Endothelial cell of hepatic sinusoid (primary cell): ENCODE data around the gene ELMOD3.
"Not testable (repeated sequence)": the region's sequence is repeated elsewhere in the genome, so short reads cannot be mapped to it uniquely, and the experiment has no call there.

Experiments
- in situ Hi-C: cut with HindIII; loops from 2 replicates; pipeline ENCODE4 v1.10.0; 2017; ENCODE audit warnings: low sequenced_read_pairs

The ELMOD3 gene

GRCh38 chr2:85354286-85355072 lies at the start of gene ELMOD3, which contains the start of gene RETSAT:
ELMOD3 (plus strand) TSS chr2:85354769; CDS start chr2:85357199, 2,430 bp downstream.
RETSAT (minus strand) TSS chr2:85354528; CDS start chr2:85354507, 21 bp downstream.
- in situ Hi-C loops, result no loop called here

- in situ Hi-C loops, result no loop called here
Measured at GRCh38 chr2:85307527-85307897, 47.1 kb upstream of the ELMOD3 start.

DNA sequence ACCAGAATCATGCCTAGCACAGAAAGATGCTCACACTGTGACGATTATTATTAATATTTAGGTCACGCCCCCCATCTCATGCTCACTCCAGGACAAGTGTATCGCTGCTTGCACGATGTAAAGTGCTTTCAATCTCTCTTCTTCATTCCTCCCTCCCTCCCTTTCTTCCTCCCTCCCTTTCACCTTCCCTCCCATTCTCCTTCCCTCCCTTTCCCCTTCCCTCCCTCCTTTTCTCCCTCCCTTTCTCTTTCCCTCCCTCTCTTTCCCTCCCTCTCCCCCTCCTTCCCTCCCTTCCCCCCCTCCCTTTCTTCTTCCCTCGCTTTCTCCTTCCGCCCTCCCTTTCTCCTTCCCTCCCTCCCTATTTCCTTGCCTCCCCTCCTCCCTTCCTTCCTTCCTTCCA lies 46.4 kb upstream of the ELMOD3 start:
- in situ Hi-C loops, result no loop called here

DNA sequence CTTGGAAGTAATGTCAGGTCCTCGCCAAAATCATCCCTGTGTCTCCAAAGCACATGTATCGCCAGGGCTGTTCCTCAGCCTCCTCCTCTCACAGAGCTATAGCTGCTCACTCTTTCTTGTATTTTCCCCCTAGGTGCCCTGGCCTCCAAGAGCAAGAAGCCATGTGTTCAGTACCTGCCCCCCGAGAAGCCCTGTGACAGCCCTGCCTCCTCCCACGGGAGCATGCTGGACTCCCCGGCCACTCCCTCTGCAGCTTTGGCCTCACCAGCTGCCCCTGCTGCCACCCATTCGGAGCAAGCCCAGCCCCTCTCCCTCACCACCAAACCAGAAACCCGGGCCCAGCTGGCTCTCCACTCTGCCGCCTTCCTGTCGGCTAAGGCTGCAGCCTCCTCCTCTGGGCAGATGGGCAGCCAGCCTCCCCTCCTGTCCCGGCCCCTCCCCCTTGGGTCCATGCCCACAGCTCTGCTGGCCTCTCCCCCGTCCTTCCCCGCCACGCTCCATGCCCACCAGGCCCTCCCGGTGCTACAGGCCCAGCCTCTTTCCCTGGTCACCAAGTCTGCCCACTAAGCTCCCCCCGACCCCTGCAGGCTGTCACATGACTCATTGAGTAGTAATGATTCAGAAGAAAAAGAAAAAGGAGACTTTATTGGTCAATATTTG lies 45.5 kb upstream of the ELMOD3 start:
- in situ Hi-C loops, result no loop called here

- in situ Hi-C loops, result no loop called here
Measured at GRCh38 chr2:85309699-85310321, 44.8 kb upstream of the ELMOD3 start.

- in situ Hi-C loops, result no loop called here
Measured at GRCh38 chr2:85310330-85310729, 44.2 kb upstream of the ELMOD3 start.

- in situ Hi-C loops, result no loop called here
Measured at GRCh38 chr2:85312404-85312803, 42.2 kb upstream of the ELMOD3 start.

GRCh38 chr2:85314884-85315242 lies 39.7 kb upstream of the ELMOD3 start:
- in situ Hi-C loops, result no loop called here

GRCh38 chr2:85315921-85316320 lies 38.6 kb upstream of the ELMOD3 start:
- in situ Hi-C loops, result not testable (repeated sequence)

- in situ Hi-C loops, result no loop called here
Measured at GRCh38 chr2:85318222-85319074, 36.1 kb upstream of the ELMOD3 start.

- in situ Hi-C loops, result no loop called here
Measured at GRCh38 chr2:85319796-85320195, 34.8 kb upstream of the ELMOD3 start.

DNA sequence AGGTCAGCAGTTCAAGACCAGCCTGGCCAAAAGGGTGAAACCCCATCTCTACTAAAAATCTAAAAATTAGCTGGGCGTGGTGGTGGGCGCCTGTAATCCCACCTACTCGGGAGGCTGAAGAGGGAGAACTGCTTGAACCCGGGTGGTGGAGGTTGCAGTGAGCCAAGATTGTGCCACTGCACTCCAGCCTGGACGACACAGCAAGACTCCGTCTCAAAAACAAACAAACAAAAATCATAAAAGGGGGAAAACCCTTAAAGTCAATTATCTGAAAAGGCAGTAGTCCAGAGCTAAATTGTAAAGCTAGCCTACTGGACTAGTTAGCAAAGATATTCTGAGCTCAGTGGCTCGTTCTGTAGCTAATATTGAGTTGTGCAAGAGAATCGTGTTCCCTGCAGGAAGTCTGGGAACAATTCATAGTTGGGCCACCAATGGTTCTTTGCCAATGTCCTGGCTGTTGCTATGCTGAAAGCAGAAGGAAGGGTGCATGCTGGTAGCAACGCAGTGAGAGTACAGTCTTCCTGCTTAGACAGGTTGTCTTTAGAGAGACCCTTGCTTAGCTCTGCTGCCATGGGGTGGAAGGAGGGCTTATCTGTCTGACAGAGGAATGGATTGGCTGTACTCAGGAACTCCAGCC lies 31.1 kb upstream of the ELMOD3 start:
- in situ Hi-C loops, result no loop called here

- in situ Hi-C loops, result not testable (repeated sequence)
Measured at GRCh38 chr2:85323988-85324367, 30.6 kb upstream of the ELMOD3 start.

- in situ Hi-C loops, result loop anchor here (5.0 kb wide), 1 partner anchor 87 kb away; the partner anchor contains the start of gene CAPG
Measured at GRCh38 chr2:85324639-85325465, 29.7 kb upstream of the ELMOD3 start.

DNA sequence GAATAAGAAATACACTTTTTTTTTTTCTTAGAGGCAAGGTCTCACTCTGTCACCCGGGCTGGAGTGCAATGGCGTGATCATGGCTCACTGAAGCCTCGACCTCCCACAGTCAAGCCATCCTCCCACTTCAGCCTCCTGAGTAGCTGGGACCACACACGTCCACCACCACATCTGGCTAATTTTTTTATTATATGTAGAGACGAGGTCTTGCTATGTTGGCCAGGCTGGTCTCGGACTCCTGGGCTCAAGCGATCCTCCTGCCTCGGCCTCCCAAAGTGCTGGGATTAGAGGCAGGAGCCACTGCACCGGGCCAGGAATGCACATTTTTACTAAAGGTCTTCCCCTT lies 29.1 kb upstream of the ELMOD3 start:
- in situ Hi-C loops, result loop anchor here (5.0 kb wide), 1 partner anchor 87 kb away; the partner anchor contains the start of gene CAPG

DNA sequence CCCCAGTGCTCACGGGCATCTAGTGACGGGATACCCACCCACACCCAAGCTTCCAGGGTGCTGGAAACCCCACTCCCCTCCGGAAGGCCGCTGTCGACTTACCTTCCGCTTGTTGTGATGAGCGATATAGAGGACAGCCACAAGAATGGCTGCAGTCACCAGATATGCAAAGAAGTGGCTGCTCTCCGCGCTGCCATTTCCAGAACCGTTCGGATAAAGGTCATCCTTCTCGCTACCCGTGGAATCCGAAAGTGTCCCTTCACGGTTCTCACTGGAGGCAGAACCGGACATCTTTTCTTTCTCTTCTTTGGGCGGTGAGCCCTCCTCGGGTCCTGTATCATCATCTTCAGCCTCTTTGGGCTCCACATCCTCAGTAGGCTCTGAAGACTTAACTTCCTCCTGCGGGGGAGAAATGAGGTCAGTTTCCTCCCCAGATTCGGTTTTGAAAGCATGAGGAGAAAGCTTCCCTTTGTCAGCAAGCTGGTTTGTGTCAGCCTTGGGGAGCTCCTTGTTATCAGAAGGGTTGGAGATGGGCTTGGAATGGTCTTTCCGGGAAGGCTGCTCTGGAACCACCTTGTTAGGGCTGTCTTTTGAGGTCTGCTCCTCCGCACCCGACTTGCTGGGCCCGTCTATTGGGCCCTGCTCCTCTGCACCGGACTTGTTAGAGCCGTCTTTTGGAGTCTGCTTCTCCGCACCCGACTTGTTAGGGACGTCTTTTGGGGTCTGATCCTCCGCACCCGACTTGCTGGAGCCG lies 28.0 kb upstream of the ELMOD3 start:
- in situ Hi-C loops, result loop anchor here (5.0 kb wide), 1 partner anchor 86 kb away; the partner anchor contains the start of gene CAPG

DNA sequence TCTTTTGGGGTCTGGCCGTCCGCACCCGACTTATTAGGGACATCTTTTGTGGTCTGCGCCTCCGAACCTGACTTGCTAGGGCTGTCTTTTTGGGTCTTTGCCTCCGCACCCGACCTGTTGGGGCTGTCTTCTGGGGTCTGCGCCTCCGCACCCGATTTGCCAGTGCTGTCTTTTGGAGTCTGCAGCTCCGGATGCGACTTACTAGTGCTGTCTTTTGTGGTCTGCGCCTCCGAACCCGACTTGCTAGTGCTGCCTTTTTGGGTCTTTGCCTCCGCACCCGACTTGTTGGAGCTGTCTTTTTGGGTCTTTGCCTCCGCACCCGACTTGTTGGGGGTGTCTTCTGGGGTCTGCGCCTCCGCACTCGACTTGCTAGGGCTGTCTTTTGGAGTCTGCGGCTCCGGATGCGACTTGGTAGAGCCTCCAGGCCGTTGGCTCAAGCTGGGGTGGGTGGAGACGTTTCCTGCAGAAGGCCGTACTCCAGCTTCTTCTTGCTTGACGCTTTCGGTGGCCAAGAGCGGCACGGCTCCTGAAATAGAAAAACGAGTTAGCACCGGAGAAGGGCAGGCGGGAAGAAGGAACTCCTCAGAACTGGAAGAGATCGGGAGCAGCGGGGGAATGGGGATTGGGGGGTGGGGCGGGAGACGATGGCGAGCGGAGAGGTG lies 27.3 kb upstream of the ELMOD3 start:
- in situ Hi-C loops, result loop anchor here (5.0 kb wide), 1 partner anchor 85 kb away; the partner anchor contains the start of gene CAPG
